NCI-H82 treated with DMSO at 0.1 percent for 48 hours (cell line): Measurements from ENCODE around the gene TYSND1.
"Not testable (repeated sequence)": the region's sequence is repeated elsewhere in the genome, so short reads cannot be mapped to it uniquely, and the experiment has no call there.

Experiments
- DNase-seq: peaks from one replicate; lab custom pipeline; 2025; ENCODE audit not compliant: unreplicated experiment; lab: John Stamatoyannopoulos, UW

Gene TYSND1

DNA sequence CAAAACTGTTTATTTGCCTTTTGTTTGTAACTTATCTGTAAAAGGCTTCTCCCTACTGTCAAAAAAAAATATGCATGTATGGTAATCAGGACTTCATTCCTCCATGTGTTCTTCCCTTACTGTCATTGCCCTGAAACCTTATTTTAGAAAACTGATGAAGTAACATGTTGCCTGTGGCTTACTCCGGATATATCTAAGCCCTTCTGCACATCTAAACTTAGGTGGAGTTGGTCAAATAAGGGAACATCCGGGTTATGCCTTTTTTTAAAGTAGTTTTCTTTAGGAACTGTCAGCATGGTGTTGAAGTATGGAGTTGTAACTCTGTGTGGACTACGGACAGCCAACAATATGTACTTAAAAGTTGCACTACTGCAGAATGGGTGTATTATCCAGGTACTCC, 17.7 kb upstream of the TYSND1 start:
- no peak for DNase-seq

DNA sequence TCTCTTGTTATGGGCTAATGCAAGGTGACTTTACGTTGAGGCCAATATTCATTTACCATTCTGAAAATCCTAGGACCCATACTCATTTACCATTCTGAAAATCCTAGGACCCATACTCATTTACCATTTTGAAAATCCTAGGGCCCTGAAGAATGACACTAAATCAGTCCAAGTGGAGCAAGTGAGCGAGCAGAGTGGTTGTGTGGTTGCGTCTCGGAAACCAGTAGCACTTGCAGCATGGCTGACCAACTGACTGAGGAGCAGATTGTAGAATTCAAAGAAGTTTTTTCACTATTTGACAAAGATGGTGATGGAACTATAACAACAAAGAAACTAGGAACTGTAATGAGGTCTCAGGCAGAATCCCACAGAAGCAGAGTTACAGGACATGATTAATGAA, 16.9 kb upstream of the TYSND1 start:
- no peak for DNase-seq

DNA sequence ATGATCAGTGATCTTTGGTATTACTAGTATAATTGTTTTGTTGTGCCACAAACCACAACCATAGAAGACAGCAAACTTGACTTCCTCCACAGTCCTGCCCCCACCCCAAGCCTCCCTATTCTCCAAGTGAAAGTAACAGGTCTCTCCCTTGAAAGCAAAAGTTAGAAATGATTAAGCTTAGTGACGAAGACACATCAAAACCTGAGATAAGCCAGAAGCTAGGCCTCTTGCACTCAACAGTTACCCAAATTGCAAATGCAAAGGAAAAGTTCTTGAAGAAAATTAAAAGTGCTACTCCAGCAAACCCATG, 16.3 kb upstream of the TYSND1 start:
- DNase-seq, result no peak

DNA sequence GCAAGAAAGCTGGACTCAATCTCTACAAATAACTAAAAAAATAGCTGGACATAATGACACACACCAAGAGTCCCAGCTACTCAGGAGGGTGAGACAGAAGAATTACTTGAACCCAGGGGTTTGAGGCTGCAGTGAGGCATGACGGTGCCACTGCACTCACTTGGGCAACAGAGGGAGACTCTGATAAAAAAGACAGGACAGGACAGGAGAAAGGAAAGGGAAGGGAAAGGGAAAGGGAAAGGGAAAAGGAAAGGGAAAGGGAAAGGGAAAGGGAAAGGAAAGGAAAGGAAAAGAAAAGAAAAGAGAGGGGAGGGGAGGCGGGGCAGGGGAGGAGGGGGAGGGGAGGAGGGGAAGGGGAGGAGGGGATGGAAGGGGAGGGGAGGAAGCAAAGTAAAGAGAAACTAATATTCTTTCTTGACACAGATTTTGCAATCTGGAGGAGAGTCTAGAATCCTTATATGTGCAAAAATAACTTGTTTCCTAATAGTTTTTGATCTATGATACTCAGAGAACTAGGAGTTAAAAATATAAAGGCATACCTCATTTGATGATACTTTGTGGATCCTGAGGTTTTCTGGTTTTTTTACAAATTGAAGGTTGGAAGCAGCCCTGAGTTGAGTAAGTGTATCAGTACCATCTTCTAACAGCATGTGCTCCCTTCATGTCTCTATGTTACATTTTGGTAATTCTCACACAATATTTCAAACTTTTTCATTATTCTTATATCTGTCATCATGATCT, 15.8 kb upstream of the TYSND1 start:
- DNase-seq, result no peak

DNA sequence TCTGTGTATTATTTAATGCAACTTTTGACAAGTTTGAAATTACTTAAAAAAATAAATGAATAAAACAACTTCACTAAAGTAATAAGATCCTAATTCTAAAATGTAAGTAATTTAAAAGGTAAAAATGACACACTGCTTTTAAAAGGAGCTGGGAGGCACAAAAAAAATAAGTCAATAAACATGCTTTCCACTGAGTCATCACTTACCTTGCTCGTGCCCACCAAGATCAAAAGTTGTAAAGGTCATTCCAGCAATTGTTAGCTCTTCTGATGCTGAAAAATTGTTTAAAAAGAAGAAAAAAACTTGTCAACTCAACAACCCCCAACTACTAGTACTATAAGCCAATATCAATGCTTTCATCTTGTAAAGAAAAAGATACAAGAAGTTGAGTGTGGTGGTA, 14.3 kb upstream of the TYSND1 start:
- DNase-seq, result no peak

DNA sequence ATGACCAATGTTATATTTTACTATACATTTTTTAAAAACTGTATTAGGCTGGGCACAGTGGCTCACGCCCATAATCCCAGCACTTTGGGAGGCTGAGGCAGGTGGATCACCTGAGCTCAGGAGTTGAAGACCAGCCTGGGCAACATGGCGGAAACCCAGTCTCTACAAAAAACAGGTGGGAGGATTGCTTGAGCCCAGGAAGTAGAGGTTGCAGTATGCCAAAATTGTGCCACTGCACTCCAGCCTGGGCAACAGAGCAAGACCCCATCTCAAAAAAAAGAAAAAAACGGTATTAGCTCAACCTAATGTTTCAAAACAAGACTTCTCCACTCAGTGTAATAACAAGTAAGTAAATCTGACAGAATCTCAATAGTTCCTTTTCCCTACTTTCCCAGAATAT, 12.9 kb upstream of the TYSND1 start:
- DNase-seq, result not testable (repeated sequence)

DNA sequence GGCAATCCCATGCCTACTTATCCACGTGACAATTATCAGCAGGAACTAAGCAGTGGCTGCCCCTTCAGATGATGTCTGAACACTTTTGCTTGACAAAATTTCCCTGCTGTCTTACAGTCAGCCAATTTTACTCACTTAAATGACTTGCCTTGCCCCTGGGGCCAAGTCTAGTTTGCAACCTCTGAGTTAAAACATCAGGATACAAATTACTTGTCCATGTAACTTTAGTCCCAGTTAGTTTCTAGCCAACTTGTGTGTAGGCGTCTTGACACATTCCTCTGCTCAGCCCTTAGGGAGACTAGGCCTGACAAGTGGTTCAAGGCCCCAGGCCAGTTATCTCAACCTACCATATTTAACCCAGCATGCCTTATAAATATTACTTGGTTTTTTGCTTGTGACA, 11.6 kb upstream of the TYSND1 start:
- no peak for DNase-seq

DNA sequence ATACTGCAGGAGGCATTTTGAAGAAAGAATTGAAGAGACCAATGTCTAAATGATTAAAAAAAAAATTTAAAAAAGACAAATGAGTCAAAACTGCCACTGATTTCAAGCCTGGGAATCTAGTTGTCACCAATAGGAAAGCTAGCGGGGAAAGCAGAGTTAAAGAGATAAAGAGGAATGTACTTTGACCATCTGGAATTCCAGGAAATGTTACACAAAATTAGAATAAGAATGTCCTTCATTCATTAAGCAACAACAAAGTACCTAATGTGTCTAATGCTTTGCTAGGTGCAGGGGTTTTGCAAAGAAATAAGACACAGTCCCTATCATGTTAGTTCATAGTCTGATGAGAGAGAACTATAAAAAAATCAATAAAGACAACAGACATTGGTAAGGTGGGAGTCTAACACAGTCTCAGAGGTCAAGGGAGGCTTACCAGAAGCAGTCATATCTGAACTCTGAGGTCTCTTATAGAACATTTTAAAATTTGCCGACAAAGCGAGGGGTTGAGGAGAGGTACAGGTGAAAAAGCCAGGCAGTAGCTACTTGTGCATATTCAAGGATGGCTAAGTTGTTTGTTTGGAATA, 8.8 kb upstream of the TYSND1 start:
- no peak for DNase-seq

DNA sequence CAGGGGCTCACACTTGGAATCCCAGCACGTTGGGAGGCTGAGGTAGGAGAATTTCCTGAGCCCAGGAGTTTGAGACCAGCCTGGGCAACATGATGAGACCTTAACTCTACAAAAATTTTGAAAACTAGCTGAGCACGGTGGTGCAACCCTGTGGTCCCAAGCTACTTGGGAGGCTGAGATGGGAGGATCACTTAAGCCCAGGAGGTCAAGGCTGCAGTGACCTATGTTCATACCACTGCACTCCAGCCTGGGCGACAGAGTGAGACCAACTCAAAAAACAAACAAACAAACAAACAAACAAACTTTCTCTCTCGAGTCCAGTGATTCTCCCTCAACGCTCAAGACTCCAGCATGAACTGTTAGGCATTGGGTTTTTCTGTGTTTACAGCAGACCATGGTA, 2.0 kb upstream of the TYSND1 start:
- no peak for DNase-seq

DNA sequence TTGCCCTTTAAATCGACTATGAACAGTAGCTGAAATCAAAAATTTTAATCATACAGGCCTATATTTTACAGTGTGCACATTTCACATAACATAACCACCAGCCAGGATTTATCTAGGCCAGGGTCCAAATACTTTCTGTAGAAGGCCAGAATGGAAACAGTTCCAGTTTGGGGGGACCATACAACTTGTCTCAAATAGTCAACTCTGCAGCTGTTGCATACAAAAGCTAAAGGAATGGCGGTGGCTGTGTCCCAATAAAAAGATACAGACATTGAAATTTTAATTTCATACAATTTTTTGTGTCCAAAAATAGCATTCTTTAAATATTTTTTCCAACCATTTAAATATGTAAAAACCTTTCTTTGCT, 742 bp upstream of the TYSND1 start:
- DNase-seq, result no peak

DNA sequence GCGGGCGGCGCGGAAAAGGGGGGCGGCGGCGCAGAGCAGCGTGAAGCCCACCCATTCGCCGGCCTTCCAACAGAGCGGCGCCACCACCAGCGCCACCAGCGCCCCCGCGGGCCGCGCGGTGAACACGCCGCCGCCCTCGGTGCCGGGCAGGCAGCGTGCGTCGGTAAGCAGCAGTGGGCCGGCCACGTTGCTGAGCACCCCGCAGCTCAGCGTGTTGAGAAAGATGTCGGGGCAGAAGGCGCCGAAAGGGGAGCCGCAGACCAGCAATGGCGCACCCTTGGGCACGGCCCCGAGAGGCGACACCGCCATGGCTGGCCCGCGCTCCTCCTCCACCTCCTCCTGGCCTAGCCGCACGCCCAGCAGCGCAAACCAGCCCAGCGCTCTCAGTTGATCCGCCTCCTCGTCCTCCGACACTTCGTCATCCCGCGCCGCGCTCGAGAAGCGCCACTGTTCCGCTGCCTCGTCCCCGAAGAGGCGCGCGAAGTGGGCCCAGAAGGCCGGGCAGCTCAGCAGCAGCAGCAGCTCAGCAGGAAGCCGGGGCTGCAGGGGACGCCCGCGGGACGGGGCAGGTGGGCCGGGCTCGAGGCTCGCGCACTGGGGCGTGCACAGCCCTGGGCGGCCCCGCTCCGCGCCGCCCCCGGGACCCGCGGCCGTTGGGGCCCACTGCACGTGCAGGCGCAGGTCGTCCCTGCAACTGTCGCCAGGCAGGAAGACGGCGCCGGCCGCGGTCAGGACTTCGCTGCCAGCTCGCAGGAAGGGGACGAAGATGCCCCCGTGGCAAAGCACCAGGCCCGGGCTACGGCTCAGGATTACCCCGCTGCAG, 623 bp downstream of the TYSND1 start:
- DNase-seq, result no peak

DNA sequence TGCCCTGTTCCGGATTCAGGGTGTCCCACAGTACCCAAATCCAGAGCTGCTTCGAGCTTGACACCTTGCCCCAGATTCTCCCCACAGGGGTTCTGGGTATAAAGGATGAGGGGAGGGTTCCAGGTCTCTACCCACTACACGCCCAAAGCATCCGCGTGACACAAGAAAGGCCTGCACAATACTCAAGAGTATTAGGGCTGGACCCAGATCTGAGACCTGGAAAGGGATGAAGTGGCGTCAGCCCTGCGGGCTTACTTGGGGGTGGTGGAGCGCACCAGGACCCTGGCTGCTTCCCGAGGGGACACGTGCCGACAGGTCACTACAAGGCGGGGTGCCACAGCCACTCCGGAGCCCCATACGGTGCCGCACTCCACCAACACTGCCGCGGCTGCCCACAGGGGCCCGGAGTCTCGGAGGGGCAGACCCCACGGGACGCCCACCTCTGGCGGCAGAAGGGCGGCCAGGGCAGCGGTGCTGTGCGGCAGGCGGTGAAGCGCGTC, 1.3 kb downstream of the TYSND1 start:
- no peak for DNase-seq

DNA sequence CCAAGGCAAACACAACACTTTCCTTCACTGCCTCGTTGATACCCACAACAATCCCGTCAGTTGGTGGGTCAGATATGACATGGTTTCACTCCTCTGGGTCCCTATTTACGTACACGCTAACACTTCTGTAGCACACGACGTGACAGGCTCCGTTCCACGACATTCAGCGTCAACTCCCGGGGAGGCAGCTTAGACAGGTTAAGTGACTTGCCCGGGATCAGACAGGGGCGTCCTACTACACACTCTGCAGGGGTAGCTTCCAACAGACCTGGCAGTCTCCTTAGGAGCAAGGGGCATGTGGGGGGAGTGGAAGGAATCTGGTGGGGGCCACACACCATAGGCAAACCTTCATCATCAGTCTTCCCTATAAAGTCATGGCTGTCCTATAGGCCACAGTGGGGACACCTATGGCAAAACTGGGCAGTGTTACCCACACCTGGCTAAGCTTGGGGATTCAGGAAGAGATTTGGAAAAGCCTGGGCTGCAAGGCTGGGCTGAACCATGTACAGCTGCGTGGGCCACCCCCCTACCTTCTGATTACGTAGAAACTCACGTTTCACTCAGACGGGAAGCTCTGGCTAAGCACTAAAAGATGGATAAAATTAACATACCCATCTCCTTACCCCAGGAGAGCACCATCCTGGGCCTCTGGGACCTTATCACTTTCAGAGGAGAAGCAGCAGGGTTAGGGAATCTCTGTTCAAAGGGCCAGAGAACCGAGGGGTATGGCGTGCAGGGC, 2.0 kb downstream of the TYSND1 start:
- no peak for DNase-seq

DNA sequence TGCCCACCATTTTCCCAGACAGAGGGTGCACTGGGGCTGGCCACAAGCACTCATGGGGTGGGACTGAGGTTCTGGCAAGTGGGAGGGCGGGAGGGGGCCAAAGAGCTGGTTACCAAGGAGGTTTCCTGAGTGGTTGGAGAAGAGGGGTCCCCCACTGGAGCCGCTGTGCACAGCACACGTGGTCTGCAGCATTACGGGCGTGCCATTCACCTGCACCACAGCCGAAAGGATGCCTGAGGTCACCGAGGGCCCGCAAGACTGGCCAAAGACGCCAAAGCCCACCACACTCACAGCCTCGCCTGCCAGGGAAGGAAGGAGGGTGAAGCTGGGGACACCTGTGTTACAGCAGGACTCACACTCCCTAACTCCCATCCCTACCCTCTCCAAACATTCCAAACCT, 3.9 kb downstream of the TYSND1 start:
- no peak for DNase-seq

DNA sequence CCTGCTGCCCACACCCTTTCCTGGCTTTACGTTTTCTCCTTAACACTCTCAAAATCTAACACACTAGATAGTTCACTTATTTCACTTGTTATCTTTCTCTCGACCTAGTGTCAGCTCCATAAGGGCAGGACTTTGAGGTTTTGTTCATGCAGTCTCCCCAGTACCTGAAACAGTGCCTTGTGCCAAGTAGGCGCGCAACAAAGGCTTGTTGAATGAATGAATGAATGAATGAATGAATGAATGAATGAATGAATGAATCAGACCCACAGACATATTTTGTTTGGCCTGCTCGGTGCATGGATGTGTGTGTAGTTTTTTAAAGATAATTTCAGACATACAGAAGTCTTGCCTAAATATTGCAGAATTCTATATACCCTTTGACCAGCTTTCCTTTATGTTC, 6.2 kb downstream of the TYSND1 start:
- no peak for DNase-seq

DNA sequence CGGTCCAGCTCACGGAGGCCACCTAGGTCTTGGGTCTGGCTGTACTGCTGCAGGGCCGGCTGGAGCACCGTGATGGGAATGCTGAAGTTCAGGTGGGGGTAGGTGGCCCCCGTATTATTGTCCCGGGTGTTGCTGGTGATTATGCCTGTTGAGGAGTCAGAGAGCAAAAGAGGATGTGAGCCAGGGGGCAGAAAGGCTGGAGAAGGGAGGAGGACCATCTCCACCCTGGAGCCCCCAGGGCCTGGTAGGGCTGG, 6.6 kb downstream of the TYSND1 start:
- DNase-seq, result no peak

DNA sequence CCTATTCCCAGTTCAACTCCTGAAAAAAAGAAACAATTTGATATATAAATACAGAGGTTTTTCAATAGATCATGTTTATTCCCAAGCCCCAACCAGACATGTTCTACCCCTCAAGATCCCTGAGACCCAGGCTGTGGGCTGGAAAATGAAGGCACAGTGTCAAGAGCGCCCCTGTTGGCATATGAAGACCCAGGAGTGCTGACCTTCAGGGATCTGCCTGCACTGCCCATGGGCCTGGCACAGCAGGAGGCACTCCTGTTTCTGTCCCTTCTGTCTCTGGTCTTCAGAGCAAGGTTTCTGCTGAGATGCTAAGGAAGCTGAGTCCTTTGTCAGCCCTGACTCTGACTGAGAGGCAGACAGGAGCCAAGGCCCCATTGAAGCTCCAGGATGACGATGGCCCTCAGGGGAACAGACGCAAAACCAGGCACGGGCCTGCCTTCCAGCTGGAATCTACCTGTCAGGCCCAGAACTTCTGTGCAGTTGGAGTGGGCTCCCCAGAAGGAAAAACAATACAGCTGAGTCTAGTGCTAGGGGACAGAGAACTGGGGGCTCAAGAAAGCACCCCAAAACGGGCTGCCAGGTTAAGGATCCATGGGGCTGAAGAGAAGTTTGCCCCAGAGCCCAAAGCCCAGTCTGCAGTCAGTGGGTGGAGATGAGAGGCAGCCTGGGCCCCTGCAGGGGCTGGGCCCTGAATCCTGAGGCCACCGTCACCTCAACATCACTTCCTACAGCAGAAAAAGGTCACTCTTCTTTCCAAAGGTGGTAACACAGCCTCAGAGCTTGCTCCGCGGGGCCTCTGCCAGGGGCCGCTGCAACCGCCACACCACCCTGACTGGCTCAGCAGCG, 7.1 kb downstream of the TYSND1 start:
- DNase-seq, result no peak

DNA sequence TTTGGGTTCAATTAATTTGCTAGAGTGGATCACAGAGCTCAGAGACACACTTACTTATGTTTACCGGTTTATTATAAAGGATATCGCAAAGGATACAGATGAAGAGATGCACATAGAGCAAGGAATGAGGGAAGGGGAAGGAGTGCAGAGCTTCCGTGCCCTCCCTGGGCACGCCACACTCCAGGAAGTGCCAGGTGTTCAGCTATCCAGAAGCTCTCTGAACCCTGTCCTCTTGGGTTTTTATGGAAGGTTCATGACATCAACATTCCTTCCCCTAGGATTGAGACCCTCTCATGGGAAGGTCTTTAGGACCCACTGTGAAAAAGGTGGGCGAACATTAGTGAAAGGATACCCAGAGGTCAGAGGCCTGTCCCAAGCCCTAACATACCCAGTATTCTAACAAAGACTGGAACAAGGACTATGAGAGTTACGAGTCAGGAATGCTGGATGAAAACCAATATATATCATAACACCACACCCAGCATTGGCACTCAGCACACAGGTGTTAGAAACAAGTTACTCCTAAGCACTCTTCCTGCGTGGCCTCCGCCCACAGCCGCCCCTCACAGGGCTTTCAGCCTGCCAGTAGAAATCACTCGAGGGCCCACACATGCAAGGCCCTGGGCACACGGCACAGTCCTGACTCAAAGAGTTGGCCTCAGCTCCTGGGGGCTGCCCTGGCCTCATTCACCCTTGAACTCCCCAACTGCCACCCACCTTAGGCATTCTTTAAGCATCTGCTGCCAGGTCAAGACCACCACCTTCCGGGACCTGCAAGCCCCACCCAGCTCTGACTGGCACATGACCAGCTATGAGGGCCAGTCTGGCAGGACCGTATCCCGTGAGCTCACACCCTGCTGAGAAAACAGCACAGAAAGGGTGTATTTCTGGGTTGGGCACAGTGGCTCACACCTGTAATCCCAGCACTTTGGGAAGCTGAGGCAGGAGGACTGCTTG, 8.3 kb downstream of the TYSND1 start:
- DNase-seq, result no peak

DNA sequence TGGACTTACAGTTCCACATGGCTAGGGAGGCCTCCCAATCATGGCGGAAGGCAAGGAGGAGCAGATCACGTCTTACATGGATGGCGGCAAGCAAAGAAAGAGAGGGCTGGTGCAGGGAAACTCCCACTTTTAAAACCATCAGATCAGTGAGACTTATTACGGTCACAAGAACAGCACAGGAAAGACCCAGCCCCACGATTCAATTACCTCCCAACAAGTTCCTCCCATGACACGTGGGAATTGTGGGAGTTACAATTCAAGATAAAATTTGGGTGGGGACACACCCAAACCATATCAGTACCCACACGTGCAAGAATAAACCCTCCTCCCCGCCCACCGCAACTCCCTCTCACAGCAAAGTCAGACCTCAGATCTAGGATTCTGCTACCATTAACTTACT, 9.4 kb downstream of the TYSND1 start:
- no peak for DNase-seq

DNA sequence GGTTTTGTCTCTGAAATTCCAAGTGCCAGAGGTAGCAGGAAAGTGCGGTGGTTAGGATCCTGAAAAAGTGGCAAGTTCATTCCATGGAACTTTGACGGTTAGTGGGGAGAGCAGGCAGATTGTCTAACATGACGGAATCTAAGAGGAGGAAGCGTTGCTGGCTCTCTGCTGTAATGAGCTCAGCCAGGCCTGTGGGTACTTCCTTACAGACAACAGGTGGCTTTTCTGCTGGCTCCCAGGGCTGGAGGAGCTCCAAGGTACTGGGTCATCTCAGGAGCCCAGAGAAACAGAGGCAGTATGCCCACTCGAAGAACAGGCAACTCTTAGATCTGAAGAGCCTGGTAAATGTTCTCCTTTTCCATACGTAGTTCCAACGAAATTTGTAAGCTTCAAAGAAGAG, 10.8 kb downstream of the TYSND1 start:
- DNase-seq, result no peak
